Measurements from ENCODE around the gene CDK14. TPM values are rescaled to one million over a fixed set of nuclear protein-coding genes. Genes with fewer than 3 reads are reported as not detected.

The CDK14 gene
- total RNA-seq, 4 donors from 2014 or later: 3.3 to 61.6 (median 38.7) TPM

GRCh38 chr7:91109200-91109599 lies 513.1 kb downstream of the CDK14 start:
- Histone ChIP-seq H3K27ac (no peak overlapping the region), H3K9me3 (no peaks in the 10 kb centered on the region), H3K4me3 (no peak overlapping the region), H3K36me3 (no peaks in the 10 kb centered on the region), H3K4me1 (no peaks in the 10 kb centered on the region), H3K27me3 (no peaks in the 10 kb centered on the region)
- intact Hi-C loops (cut with DNase I; ENCODE audit: low total_unique reads): no loop called here
- no peak for DNase-seq
- no peak for TF ChIP-seq POLR2A (IDR thresholded peaks at IDR 0.05)
- TF ChIP-seq CTCF (IDR thresholded peaks at IDR 0.05): no peak

GRCh38 chr7:91112902-91113341 lies 516.8 kb downstream of the CDK14 start:
- no peak for DNase-seq
- H3K4me1 ChIP-seq: no peaks in the 10 kb centered on the region
- H3K36me3 ChIP-seq: no peaks in the 10 kb centered on the region
- H3K4me3 ChIP-seq: no peak overlapping the region
- TF ChIP-seq CTCF (IDR thresholded peaks at IDR 0.05) (no peak), POLR2A (IDR thresholded peaks at IDR 0.05) (no peak)
- no peak overlapping the region for H3K27ac ChIP-seq
- intact Hi-C loops (cut with DNase I; ENCODE audit: low total_unique reads): no loop called here
- H3K27me3 ChIP-seq: no peaks in the 10 kb centered on the region
- H3K9me3 ChIP-seq: no peaks in the 10 kb centered on the region

- H3K27me3 ChIP-seq: no peaks in the 10 kb centered on the region
- TF ChIP-seq POLR2A (IDR thresholded peaks at IDR 0.05): no peak
- TF ChIP-seq CTCF (IDR thresholded peaks at IDR 0.05): no peak
- no peaks in the 10 kb centered on the region for H3K4me1 ChIP-seq
- no peak overlapping the region for H3K27ac ChIP-seq
- intact Hi-C loops (cut with DNase I; ENCODE audit: low total_unique reads): no loop called here
- no peak for DNase-seq
- no peaks in the 10 kb centered on the region for H3K36me3 ChIP-seq
- no peaks in the 10 kb centered on the region for H3K9me3 ChIP-seq
- H3K4me3 ChIP-seq: no peak overlapping the region
Measured at GRCh38 chr7:91114232-91114631, 518.1 kb downstream of the CDK14 start.

- no peak for DNase-seq
- no peaks in the 10 kb centered on the region for H3K36me3 ChIP-seq
- no peaks in the 10 kb centered on the region for H3K4me1 ChIP-seq
- intact Hi-C loops (cut with DNase I; ENCODE audit: low total_unique reads): no loop called here
- no peak overlapping the region for H3K4me3 ChIP-seq
- no peak overlapping the region for H3K27ac ChIP-seq
- no peak for TF ChIP-seq POLR2A (IDR thresholded peaks at IDR 0.05)
- TF ChIP-seq CTCF (IDR thresholded peaks at IDR 0.05): no peak
- H3K9me3 ChIP-seq: no peaks in the 10 kb centered on the region
- H3K27me3 ChIP-seq: no peaks in the 10 kb centered on the region
Measured at GRCh38 chr7:91126762-91127161, 530.6 kb downstream of the CDK14 start.

- Histone ChIP-seq H3K27ac (no peak overlapping the region), H3K36me3 (no peaks in the 10 kb centered on the region), H3K9me3 (no peaks in the 10 kb centered on the region), H3K27me3 (no peaks in the 10 kb centered on the region), H3K4me3 (no peak overlapping the region), H3K4me1 (no peaks in the 10 kb centered on the region)
- no peak for DNase-seq
- intact Hi-C loops (cut with DNase I; ENCODE audit: low total_unique reads): no loop called here
- TF ChIP-seq CTCF (IDR thresholded peaks at IDR 0.05) (no peak), POLR2A (IDR thresholded peaks at IDR 0.05) (no peak)
Measured at GRCh38 chr7:91127325-91127724, 531.2 kb downstream of the CDK14 start.
